HTERT RPE-1 (cell line): ENCODE data around the gene RRN3.
"Not testable (repeated sequence)": the region's sequence is repeated elsewhere in the genome, so short reads cannot be mapped to it uniquely, and the experiment has no call there.

Experiments
- in situ Hi-C: fragments of 300-500 bp; cut with MboI; formaldehyde crosslinking; loops from 4 replicates; pipeline ENCODE4 v1.14.3; 2020; ENCODE audit warnings: low sequenced_read_pairs

Gene RRN3

GRCh38 chr16:15028801-15029698 lies 65.0 kb downstream of the RRN3 start:
- in situ Hi-C loops = not testable (repeated sequence)

- in situ Hi-C loops = not testable (repeated sequence)
Observed at GRCh38 chr16:15028345-15028715, 65.7 kb downstream of the RRN3 start.

GRCh38 chr16:15027503-15028344 lies 66.3 kb downstream of the RRN3 start:
- in situ Hi-C loops = not testable (repeated sequence)

- in situ Hi-C loops = not testable (repeated sequence)
Observed at GRCh38 chr16:15027051-15027450, 67.0 kb downstream of the RRN3 start.

GRCh38 chr16:15025234-15025951 lies 68.7 kb downstream of the RRN3 start:
- in situ Hi-C loops = not testable (repeated sequence)

- in situ Hi-C loops = not testable (repeated sequence)
Observed at GRCh38 chr16:15024858-15025199, 69.2 kb downstream of the RRN3 start.

GRCh38 chr16:15023381-15024077 lies 70.5 kb downstream of the RRN3 start:
- in situ Hi-C loops = not testable (repeated sequence)

- in situ Hi-C loops = not testable (repeated sequence)
Observed at GRCh38 chr16:15022194-15022593, 71.9 kb downstream of the RRN3 start.

- in situ Hi-C loops = not testable (repeated sequence)
Observed at GRCh38 chr16:15021429-15021828, 72.6 kb downstream of the RRN3 start.

- in situ Hi-C loops = not testable (repeated sequence)
Observed at GRCh38 chr16:15016951-15017580, 77.0 kb downstream of the RRN3 start.

GRCh38 chr16:15016354-15016753 lies 77.7 kb downstream of the RRN3 start:
- in situ Hi-C loops = not testable (repeated sequence)

GRCh38 chr16:15015671-15016070 lies 78.4 kb downstream of the RRN3 start:
- in situ Hi-C loops = not testable (repeated sequence)

GRCh38 chr16:15012941-15013340 lies 81.1 kb downstream of the RRN3 start:
- in situ Hi-C loops = not testable (repeated sequence)
